GM10847 (cell line): ENCODE measurements around the gene TCEAL4.

Source experiments
- POLR2A ChIP-seq: IDR thresholded peaks from 2 replicates; pipeline ENCODE4 v1.6.1; 2011; ENCODE audit not compliant: insufficient read length; ENCODE audit errors: extremely low read depth

The TCEAL4 gene

DNA sequence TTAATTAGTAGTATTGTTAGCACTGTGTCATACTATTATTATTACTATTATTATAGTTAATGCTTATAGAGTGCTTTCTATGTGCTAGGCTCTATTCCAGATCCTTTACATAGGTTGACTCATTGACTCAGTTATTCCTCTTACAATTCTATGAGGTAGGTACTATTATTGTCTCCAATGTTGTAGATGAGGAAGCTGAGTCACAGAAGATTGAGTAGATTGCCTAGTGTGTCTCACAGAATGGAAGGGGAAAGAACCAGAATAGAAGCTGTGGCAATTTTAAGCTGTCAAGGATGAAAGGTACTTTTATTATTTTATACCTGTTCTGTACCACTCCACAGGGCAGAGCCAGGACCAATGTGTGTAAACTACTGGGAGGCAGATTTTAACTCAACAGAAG is 41.5 kb downstream of the TCEAL4 start:
- no peak for TF ChIP-seq POLR2A

DNA sequence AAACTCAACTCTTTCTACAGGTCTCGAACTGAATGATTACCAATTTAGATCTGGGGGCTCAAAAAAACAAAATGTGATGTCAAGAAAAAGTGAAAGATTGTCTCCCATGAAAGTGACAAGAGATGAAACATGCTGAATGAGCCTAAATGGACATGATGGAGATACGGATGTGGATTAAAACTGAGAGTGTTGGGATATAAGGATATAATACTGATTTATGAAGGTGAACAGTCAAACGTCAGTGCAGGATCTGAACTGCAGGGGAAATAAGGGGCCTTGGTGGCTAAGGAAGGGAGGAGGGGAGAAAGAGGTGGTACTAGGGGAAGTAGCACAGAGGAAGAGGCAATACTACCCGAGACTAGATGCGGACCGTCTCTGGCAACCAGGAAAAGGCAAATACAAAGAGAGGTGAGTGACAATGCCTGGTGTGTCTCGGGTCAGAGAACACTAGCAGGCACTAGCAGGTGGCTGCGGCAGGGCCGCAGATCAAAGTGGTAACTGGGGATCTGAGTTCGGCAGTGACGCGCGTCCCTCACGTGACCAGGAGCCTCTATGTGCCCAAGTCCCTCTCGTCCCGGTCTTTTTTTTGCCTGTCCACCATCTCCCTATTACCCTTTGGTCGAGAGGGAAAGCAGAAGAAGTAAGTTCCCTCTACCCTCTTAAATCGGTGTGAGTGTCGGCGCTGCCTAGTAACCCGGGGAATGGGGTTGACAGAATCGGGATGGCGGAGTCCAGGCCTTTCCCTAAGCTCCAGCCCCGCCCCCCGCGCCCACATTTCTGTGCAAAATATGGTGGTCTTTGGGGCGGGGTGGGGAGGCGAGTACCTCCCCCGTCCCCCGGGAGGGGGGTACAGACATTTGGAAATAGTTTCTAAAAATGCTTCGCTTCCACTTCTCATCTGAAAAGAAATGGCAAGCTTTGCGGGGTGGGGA is 43.3 kb downstream of the TCEAL4 start, which contains the start of gene TCEAL1:
TCEAL1 (plus strand) TSS at position 590 of the 932 bp plus-strand sequence. CDS start 942 bp downstream, outside the sequence.
- TF ChIP-seq POLR2A, result peak; percentile 30

DNA sequence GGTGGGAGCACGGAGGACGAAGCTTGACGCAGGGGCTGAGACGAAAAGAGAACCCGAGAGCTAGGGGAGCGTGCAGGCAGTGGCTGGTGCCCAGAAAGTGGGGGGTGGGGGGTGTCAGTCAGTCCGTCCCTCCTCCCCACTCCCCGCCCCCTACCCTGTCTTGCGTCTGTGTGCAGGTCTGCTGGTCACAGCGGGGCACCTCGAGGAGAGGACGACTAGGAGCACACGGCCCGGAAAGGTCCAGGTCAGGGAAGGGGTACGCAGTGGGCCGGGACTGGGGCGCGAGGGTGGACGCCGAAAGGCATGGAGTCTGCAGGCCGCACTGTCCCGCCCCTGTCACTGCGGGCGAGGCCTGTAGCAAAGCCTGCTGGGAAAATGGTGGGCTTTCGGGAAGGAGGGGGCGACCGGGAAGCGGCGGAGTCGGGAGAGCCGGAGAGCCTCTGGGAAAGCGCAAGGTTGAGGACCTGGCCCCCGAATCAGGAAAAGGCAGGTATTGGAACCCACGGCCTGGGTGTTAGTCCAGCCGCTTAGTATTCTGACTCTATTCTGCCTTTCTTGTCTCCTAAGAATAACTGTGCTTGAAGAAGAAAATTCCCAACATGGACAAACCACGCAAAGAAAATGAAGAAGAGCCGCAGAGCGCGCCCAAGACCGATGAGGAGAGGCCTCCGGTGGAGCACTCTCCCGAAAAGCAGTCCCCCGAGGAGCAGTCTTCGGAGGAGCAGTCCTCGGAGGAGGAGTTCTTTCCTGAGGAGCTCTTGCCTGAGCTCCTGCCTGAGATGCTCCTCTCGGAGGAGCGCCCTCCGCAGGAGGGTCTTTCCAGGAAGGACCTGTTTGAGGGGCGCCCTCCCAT is 44.2 kb downstream of the TCEAL4 start:
- no peak for TF ChIP-seq POLR2A

DNA sequence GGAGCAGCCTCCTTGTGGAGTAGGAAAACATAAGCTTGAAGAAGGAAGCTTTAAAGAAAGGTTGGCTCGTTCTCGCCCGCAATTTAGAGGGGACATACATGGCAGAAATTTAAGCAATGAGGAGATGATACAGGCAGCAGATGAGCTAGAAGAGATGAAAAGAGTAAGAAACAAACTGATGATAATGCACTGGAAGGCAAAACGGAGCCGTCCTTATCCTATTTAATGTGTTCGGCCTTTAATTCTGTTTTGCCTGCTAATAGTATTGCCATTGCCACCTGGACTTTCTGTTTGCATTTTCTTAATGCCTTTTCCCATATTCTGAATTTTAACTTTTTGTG is 44.8 kb downstream of the TCEAL4 start:
- TF ChIP-seq POLR2A, result no peak

DNA sequence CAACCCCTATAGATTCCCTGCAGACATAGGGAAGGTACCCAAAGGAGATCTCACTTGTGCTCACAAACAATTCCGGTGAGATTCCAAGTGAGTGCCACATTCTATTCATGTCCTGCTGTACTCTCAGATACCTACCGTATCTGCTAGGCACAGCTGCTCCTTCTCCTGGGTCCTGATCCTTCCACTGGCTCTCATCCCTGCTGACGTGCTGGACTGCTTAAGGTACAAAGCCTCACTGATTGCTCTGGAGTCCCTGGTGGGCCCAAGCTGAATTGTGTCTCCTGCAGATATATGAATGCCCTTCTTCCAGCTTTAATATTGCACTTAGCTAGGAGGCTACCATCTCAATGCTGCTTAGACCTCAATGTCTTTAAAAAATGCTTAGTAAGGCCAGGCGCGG is 45.8 kb downstream of the TCEAL4 start:
- no peak for TF ChIP-seq POLR2A

DNA sequence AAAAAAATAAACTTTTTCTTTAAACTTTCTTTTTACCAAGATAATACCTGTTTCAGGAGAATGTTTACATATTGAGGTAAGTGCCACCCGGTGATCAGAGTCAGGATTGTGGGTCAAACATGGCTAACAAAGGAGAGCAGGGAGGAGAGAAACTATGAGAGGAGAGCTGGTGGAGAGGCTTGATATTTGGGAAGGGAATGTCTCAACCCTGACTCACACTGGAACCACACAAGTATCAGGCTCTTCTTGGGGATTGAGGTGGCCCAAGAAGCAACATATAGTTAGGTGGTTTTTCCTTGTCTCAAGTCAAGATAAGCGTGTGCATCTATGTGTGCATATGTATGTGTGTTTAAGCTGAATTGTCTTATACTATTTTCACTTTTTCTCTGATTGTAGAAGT is 50.1 kb downstream of the TCEAL4 start:
- no peak for TF ChIP-seq POLR2A
